A375 (cell line): ENCODE data around the gene PGA3. TPM values are rescaled to one million over a fixed set of nuclear protein-coding genes. Genes with fewer than 3 reads are reported as not detected.

ENCODE experiments used
- total RNA-seq: library from RNA; depleted of rRNA; stranded (reverse); fragments of >200 nt; shearing (Covaris generic); gene quantifications from 2 replicates; pipeline ENCODE4 v1.2.3, GENCODE V29; 2014; rRNA removed

Gene PGA3
- total RNA-seq = not detected in 2 replicates

GRCh38 chr11:61202950-61203746 is at the start of gene PGA3:
Gene PGA3, plus strand, starts transcription at chr11:61203515. Its CDS starts 50 bp downstream, at chr11:61203565.

GRCh38 chr11:61161190-61162091 is 41.9 kb upstream of the PGA3 start, which contains the start of gene VPS37C:
Gene VPS37C, minus strand, starts transcription at chr11:61161426. Its CDS starts 22,597 bp downstream, at chr11:61138829.

GRCh38 chr11:61222047-61222446 is 18.7 kb downstream of the PGA3 start, which contains the start of gene PGA4:
Gene PGA4, plus strand, starts transcription at chr11:61222347. Its CDS starts 54 bp downstream, at chr11:61222401.

GRCh38 chr11:61240875-61241274 is 37.6 kb downstream of the PGA3 start, which contains the start of gene PGA5:
Gene PGA5, plus strand, starts transcription at chr11:61241175. Its CDS starts 52 bp downstream, at chr11:61241227.

Other genes starting within 250 kb of the PGA3 start
- not detected in 2 replicates for gene CD6, start 231.8 kb upstream of the PGA3 start, total RNA-seq
- not detected in 2 replicates for gene CD5, start 101.0 kb upstream of the PGA3 start, total RNA-seq
- gene VPS37C, start 42.1 kb upstream of the PGA3 start, total RNA-seq = 17.4 and 22.8 TPM in 2 replicates
- gene PGA4, start 18.8 kb downstream of the PGA3 start, total RNA-seq = not detected in 2 replicates
- gene PGA5, start 37.7 kb downstream of the PGA3 start, total RNA-seq = not detected in 2 replicates
- 0.94 and 1.9 TPM in 2 replicates for gene VWCE, start 91.8 kb downstream of the PGA3 start, total RNA-seq
- 273 and 282 TPM in 2 replicates for gene DDB1, start 129.6 kb downstream of the PGA3 start, total RNA-seq
- gene TKFC, start 129.7 kb downstream of the PGA3 start, total RNA-seq = 81.3 and 98.6 TPM in 2 replicates
- gene CYB561A3, start 158.4 kb downstream of the PGA3 start, total RNA-seq = 25.6 and 30.3 TPM in 2 replicates
- 32.2 and 32.9 TPM in 2 replicates for gene TMEM138, start 158.9 kb downstream of the PGA3 start, total RNA-seq
- gene TMEM216, start 189.1 kb downstream of the PGA3 start, total RNA-seq = 9.3 and 10.7 TPM in 2 replicates
- 41.5 and 55.5 TPM in 2 replicates for gene CPSF7, start 226.5 kb downstream of the PGA3 start, total RNA-seq
- gene SDHAF2, start 226.6 kb downstream of the PGA3 start, total RNA-seq = 45.7 and 53.0 TPM in 2 replicates